GM12878 (cell line): Measurements from ENCODE around the gene FCHSD2. TPM values are rescaled to one million over a fixed set of nuclear protein-coding genes. Genes with fewer than 3 reads are reported as not detected.

Experiments
- ATAC-seq: fragments of 200-7000 bp; cut with Tn5 transposase; 3 replicates; pipeline ENCODE4 v1.9.1; 2020; ENCODE audit warnings: mild to moderate bottlenecking, moderate library complexity
- BruUV-seq: library from RNA; stranded (reverse); fragments of 400-500 nt; replicated peaks from 2 replicates; lab custom pipeline; 2021; lab: Mats Ljungman, UMichigan
- CTCF ChIA-PET: fragments of 300-600 bp; sonication (Branson Sonifier 250); formaldehyde crosslinking; extraction: SDS; loops from one replicate; lab custom pipeline; 2021; ENCODE audit warnings: inconsistent platforms; lab: Yijun Ruan, JAX
- POLR2A ChIA-PET: fragments of 350-600 bp; formaldehyde crosslinking; extraction: SDS; loops from one replicate; lab custom pipeline; 2021; ENCODE audit warnings: inconsistent platforms; lab: Charles Lee
- RAD21 ChIA-PET: fragments of 300-600 bp; sonication (Branson Sonifier 250); formaldehyde crosslinking; loops from one replicate; lab custom pipeline; 2023; ENCODE audit warnings: antibody characterized with exemption; ENCODE audit not compliant: unreplicated experiment; lab: Charles Lee
- SMC1A ChIA-PET: fragments of 300-600 bp; sonication (Branson Sonifier 250); formaldehyde crosslinking; loops from one replicate; lab custom pipeline; 2023; ENCODE audit not compliant: unreplicated experiment, uncharacterized antibody; lab: Charles Lee
- DNase-seq: peaks from one replicate; pipeline ENCODE4 v3.0.0-alpha.2; 2011; ENCODE audit warnings: low read depth, low spot score
- FAIRE-seq: peaks from 3 replicates; lab custom pipeline; 2011; peaks lifted over from hg19 to GRCh38; lab: Jason Lieb, UNC
- H2AFZ ChIP-seq: 2 replicates; pipeline ENCODE4 v1.6.0; 2011; ENCODE audit warnings: low read depth, low read length, control low read depth; ENCODE audit not compliant: control insufficient read depth
- H3K27ac ChIP-seq: 2 replicates; pipeline ENCODE4 v1.5.1; 2011; ENCODE audit warnings: control low read depth; ENCODE audit not compliant: control insufficient read depth, insufficient read depth
- H3K27me3 ChIP-seq, 2 experiments: replicated peaks in 1 of 2; 2 replicates each; pipeline versions ENCODE4 v1.6.0 to v1.6.1; 2011; ENCODE audit warnings: low read length in 1 of 2; ENCODE audit not compliant: control insufficient read depth in 2 of 2, insufficient read depth in 2 of 2
- H3K36me3 ChIP-seq, 2 experiments: 2 replicates each; pipeline ENCODE4 v1.5.1; 2011; ENCODE audit warnings: low read length in 1 of 2; ENCODE audit not compliant: control insufficient read depth in 2 of 2, insufficient read depth in 2 of 2
- H3K4me1 ChIP-seq: 2 replicates; pipeline ENCODE4 v1.6.1; 2011; ENCODE audit warnings: mild to moderate bottlenecking, low read length, moderate library complexity, mixed read lengths; ENCODE audit not compliant: control insufficient read depth, insufficient read depth
- H3K4me2 ChIP-seq: 2 replicates; pipeline ENCODE4 v1.6.0; 2011; ENCODE audit warnings: control low read depth; ENCODE audit not compliant: control insufficient read depth, insufficient read depth
- H3K4me3 ChIP-seq: fragments of 200-600 bp; sonication (generic); 2 replicates; pipeline ENCODE4 v1.5.1; 2016
- H3K79me2 ChIP-seq: 2 replicates; pipeline ENCODE4 v1.6.0; 2011; ENCODE audit warnings: low read length; ENCODE audit not compliant: control insufficient read depth, insufficient read depth
- H3K9ac ChIP-seq: 2 replicates; pipeline ENCODE4 v1.8.0; 2011; ENCODE audit warnings: low read length, control low read depth, mixed read lengths; ENCODE audit not compliant: control insufficient read depth, insufficient read depth
- H3K9me3 ChIP-seq: replicated peaks from 3 replicates; pipeline ENCODE4 v1.5.1; 2011; ENCODE audit warnings: mild to moderate bottlenecking, low read length; ENCODE audit not compliant: control insufficient read depth, insufficient read depth
- H4K20me1 ChIP-seq: 2 replicates; pipeline ENCODE4 v1.6.0; 2011; ENCODE audit not compliant: control insufficient read depth, insufficient read depth
- ASH2L ChIP-seq: fragments of 300-600, 200-600 bp; sonication (generic); IDR thresholded peaks from 2 replicates; pipeline ENCODE4 v1.6.1; 2017; ENCODE audit warnings: low read depth, mild to moderate bottlenecking, borderline replicate concordance
- ATF3 ChIP-seq: IDR thresholded peaks from 2 replicates; pipeline ENCODE4 v1.6.1; 2011; ENCODE audit warnings: low read depth, mild to moderate bottlenecking, low read length, moderate library complexity, borderline replicate concordance; ENCODE audit errors: extremely low read depth
- BHLHE40 ChIP-seq, 2 experiments: fragments of 450-650 bp in 1 of 2; IDR thresholded peaks; 2 replicates each; pipeline ENCODE4 v1.6.1; 2011 to 2017; ENCODE audit warnings: low read depth in 2 of 2, borderline replicate concordance in 1 of 2, improper control_type of control experiment in 1 of 2, low read length in 1 of 2, mild to moderate bottlenecking in 1 of 2
- FOXK2 ChIP-seq: fragments of 450-650 bp; IDR thresholded peaks from 2 replicates; pipeline ENCODE4 v1.6.1; 2017; ENCODE audit warnings: mild to moderate bottlenecking, moderate library complexity
- MEF2B ChIP-seq: fragments of 450-650 bp; IDR thresholded peaks from 2 replicates; pipeline ENCODE4 v1.6.1; 2018; ENCODE audit warnings: mild to moderate bottlenecking, moderate library complexity; ENCODE audit not compliant: partially characterized antibody, poor library complexity, severe bottlenecking
- PML ChIP-seq: IDR thresholded peaks from 2 replicates; pipeline ENCODE4 v1.6.1; 2012; ENCODE audit warnings: low read length, inconsistent platforms
- POLR2AphosphoS5 ChIP-seq: IDR thresholded peaks from 2 replicates; pipeline ENCODE4 v1.6.1; 2011; ENCODE audit warnings: mild to moderate bottlenecking, low read length, inconsistent platforms
- SMC3 ChIP-seq: IDR thresholded peaks from 2 replicates; pipeline ENCODE4 v1.6.1; 2011; ENCODE audit warnings: low read length, improper control_type of control experiment, borderline replicate concordance
- SP1 ChIP-seq: IDR thresholded peaks from one replicate; pipeline ENCODE4 v1.6.1; 2011; ENCODE audit warnings: low read depth, low read length
- SPI1 ChIP-seq: IDR thresholded peaks from 2 replicates; pipeline ENCODE4 v1.6.1; 2011; ENCODE audit warnings: low read depth, mild to moderate bottlenecking, low read length, moderate library complexity, borderline replicate concordance; ENCODE audit not compliant: insufficient read depth
- TCF12 ChIP-seq: IDR thresholded peaks from 2 replicates; pipeline ENCODE4 v1.6.1; 2011; ENCODE audit warnings: low read depth, mild to moderate bottlenecking, low read length
- ZBTB4 ChIP-seq: fragments of 450-650 bp; formaldehyde crosslinking; IDR thresholded peaks from 2 replicates; pipeline ENCODE4 v1.4.0; 2022; ENCODE audit warnings: mild to moderate bottlenecking, moderate library complexity
- WGBS: methylation state at CpG from one replicate; pipeline ENCODE4 v1.1.6; 2016; ENCODE audit warnings: low lambda C conversion rate; ENCODE audit not compliant: insufficient replicate concordance, insufficient coverage; ENCODE audit errors: missing lambda C conversion rate; 5-methylcytosine and 5-hydroxymethylcytosine counted together
- in situ Hi-C: fragments of 300-500 bp; cut with MboI; formaldehyde crosslinking; loops from 9 replicates; pipeline ENCODE4 v1.14.3; 2018; ENCODE audit warnings: mixed read lengths
- intact Hi-C: fragments of 100-400 bp; cut with micrococcal nuclease; formaldehyde crosslinking; loops from one replicate; pipeline ENCODE4 v1.14.2; 2022; ENCODE audit not compliant: unreplicated experiment
- polyA plus RNA-seq, 11 experiments: library from polyadenylated mRNA; depleted of rRNA in 4 of 11; unstranded in 6 of 11; stranded (reverse) in 5 of 11; fragments of >200 nt; fragmentation: Nextera tagmentation in 4 of 11; fragmentation: Illumina TruSeq in 1 of 11; extraction: Ambion mirVana in 4 of 11; extraction: Trizol in 1 of 11; gene quantifications; 1 replicate in 1 of 11; 2 replicates in 10 of 11; pipeline versions ENCODE4 v1.2.1 to v1.2.3, GENCODE V29; 2011 to 2016; ENCODE audit warnings: inconsistent platforms in 2 of 11, missing spikeins in 2 of 11, low read depth in 1 of 11
- total RNA-seq, 4 experiments: library from RNA; depleted of rRNA in 3 of 4; stranded (reverse); fragments of >200 nt in 3 of 4; fragmentation: Illumina TruSeq in 1 of 4; extraction: Trizol in 1 of 4; gene quantifications; 2 replicates each; pipeline versions ENCODE4 v1.2.1 to v1.2.3, GENCODE V29; 2013 to 2021
- TF ChIP-seq, protein P1 (sequence below): fragments of 450-650 bp; IDR thresholded peaks from 2 replicates; pipeline ENCODE4 v1.6.1; 2017; ENCODE audit warnings: mild to moderate bottlenecking, moderate library complexity
- TF ChIP-seq, protein P2 (sequence below): IDR thresholded peaks from 2 replicates; pipeline ENCODE4 v1.6.1; 2011; ENCODE audit warnings: borderline replicate concordance, low read depth, mild to moderate bottlenecking, moderate library complexity, mixed read lengths, low read length; ENCODE audit not compliant: insufficient read depth; ENCODE audit errors: extremely low read length

Gene FCHSD2
- total and polyA plus RNA-seq, 10 of the 15 experiments (the other 5 are each of a cell fraction or from before 2014, with no cell fraction given) = 13.2 to 89.8 (median 47.8) TPM

DNA sequence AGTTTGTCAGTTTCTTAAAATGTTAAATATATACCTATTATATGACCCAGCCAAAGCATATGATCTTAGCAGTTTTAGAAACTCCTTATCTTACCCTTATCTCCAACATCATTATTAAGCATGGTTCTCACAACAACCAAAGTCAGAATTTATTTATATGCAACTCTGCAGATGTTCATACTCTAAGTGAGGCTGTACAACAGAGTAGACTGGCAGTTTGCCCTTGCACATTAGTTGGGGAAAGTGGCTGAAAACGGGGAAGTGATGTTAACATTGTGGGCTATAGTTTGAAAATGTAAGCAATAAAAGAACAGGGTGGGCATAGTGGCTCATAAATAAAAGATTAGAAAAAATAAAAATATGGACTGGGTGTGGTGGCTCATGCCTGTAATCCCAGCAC is 278.2 kb downstream of the FCHSD2 start:
- Histone ChIP-seq H4K20me1 (no peaks in the 10 kb centered on the region), H3K4me2 (no peak overlapping the region), H3K27me3 (no peaks in the 10 kb centered on the region), H3K9me3 (no peaks in the 10 kb centered on the region), H2AFZ (no peak overlapping the region)
- in situ Hi-C loops = no loop called here
- ChIA-PET CTCF (interaction anchor here (1.0 to 2.3 kb wide), 2 partner anchors 314 to 796 kb away, joined by 3 to 14 read pairs; no protein-coding TSS in a partner anchor), SMC1A (interaction anchor here (0.7 to 1.9 kb wide), 7 partner anchors 10 to 314 kb away, joined by 3 to 6 read pairs (median 4); no protein-coding TSS in a partner anchor), POLR2A (no interaction called here)
- FAIRE-seq = no peak
- TF ChIP-seq ATF3 (no peak), FOXK2 (no peak), SPI1 (no peak), PML (no peak), TCF12 (no peak), BHLHE40 (IDR thresholded peaks at IDR 0.05; ENCODE audit: borderline replicate concordance in 1 of 2, low read depth in 2 of 2, low read length in 1 of 2) (no peak), MEF2B (no peak), ZBTB4 (CRISPR knock-in tag) (no peak), SP1 (no peak), POLR2AphosphoS5 (no peak), SMC3 (no peak), ASH2L (no peak)
- TF ChIP-seq, protein P1, sequence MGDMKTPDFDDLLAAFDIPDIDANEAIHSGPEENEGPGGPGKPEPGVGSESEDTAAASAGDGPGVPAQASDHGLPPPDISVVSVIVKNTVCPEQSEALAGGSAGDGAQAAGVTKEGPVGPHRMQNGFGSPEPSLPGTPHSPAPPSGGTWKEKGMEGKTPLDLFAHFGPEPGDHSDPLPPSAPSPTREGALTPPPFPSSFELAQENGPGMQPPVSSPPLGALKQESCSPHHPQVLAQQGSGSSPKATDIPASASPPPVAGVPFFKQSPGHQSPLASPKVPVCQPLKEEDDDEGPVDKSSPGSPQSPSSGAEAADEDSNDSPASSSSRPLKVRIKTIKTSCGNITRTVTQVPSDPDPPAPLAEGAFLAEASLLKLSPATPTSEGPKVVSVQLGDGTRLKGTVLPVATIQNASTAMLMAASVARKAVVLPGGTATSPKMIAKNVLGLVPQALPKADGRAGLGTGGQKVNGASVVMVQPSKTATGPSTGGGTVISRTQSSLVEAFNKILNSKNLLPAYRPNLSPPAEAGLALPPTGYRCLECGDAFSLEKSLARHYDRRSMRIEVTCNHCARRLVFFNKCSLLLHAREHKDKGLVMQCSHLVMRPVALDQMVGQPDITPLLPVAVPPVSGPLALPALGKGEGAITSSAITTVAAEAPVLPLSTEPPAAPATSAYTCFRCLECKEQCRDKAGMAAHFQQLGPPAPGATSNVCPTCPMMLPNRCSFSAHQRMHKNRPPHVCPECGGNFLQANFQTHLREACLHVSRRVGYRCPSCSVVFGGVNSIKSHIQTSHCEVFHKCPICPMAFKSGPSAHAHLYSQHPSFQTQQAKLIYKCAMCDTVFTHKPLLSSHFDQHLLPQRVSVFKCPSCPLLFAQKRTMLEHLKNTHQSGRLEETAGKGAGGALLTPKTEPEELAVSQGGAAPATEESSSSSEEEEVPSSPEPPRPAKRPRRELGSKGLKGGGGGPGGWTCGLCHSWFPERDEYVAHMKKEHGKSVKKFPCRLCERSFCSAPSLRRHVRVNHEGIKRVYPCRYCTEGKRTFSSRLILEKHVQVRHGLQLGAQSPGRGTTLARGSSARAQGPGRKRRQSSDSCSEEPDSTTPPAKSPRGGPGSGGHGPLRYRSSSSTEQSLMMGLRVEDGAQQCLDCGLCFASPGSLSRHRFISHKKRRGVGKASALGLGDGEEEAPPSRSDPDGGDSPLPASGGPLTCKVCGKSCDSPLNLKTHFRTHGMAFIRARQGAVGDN = no peak
- TF ChIP-seq, protein P2, sequence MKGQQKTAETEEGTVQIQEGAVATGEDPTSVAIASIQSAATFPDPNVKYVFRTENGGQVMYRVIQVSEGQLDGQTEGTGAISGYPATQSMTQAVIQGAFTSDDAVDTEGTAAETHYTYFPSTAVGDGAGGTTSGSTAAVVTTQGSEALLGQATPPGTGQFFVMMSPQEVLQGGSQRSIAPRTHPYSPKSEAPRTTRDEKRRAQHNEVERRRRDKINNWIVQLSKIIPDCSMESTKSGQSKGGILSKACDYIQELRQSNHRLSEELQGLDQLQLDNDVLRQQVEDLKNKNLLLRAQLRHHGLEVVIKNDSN = no peak
- TF ChIP-seq, all 136 proteins: peak for 0
- DNase-seq (no peak), ATAC-seq (no peak)
- Histone ChIP-seq H3K4me3 (no peak overlapping the region), H3K27ac (no peak overlapping the region), H3K36me3 (peaks cover 0 to 20% of the 10 kb centered on the region in 2 experiments), H3K79me2 (no peaks in the 10 kb centered on the region), H3K4me1 (no peaks in the 10 kb centered on the region), H3K9ac (no peak overlapping the region)
- 89% methylated on average over 1 of the region's 1 CpG for WGBS
- intact Hi-C loops = no loop called here
- no TSS peak for BruUV-seq
- RAD21 ChIA-PET = no interaction called here
